Placental pericyte (primary cell): ENCODE data around the gene RABEPK. TPM values are rescaled to one million over a fixed set of nuclear protein-coding genes. Genes with fewer than 3 reads are reported as not detected.

Source experiments
- small RNA-seq: library from RNA; depleted of rRNA; stranded (forward); fragments of <200 nt; gene quantifications from one replicate; pipeline ENCODE3, GENCODE V24; 2012; ENCODE audit warnings: low replicate concordance
- total RNA-seq: library from RNA; depleted of rRNA; stranded (reverse); fragments of >200 nt; gene quantifications from 2 replicates; pipeline ENCODE4 v1.2.3, GENCODE V29; 2012

Gene RABEPK
- 26.0 and 38.4 TPM in 2 replicates for total RNA-seq

GRCh38 chr9:125200216-125201047 lies at the start of gene RABEPK:
TSS of gene RABEPK (plus strand) at chr9:125200542. CDS start at chr9:125203014, 2,472 bp downstream.

GRCh38 chr9:125189361-125190289 lies 10.7 kb upstream of the RABEPK start, which contains the start of gene PPP6C:
TSS of gene PPP6C (minus strand) at chr9:125189803. CDS start at chr9:125189718, 85 bp downstream.

GRCh38 chr9:125241000-125241862 lies 40.9 kb downstream of the RABEPK start, which contains the start of gene HSPA5:
TSS of gene HSPA5 (minus strand) at chr9:125241343. CDS start at chr9:125241126, 217 bp downstream.

GRCh38 chr9:125261501-125262293 lies 61.4 kb downstream of the RABEPK start, which contains the start of gene GAPVD1:
TSS of gene GAPVD1 (plus strand) at chr9:125261826. CDS start at chr9:125298922, 37,096 bp downstream.

Small RNAs within 50 kb of the gene (small RNA-seq; reads per million reads assigned to genes)
- gene AL354710.1: not detected

Other genes with a start within 250 kb of the RABEPK start
- 4.6 and 6.2 TPM in 2 replicates for gene SCAI, start 57.0 kb upstream of the RABEPK start, total RNA-seq
- 23.6 and 29.6 TPM in 2 replicates for gene PPP6C, start 10.7 kb upstream of the RABEPK start, total RNA-seq
- gene HSPA5, start 40.8 kb downstream of the RABEPK start, total RNA-seq: 185 and 1,984 TPM in 2 replicates
- 77.5 and 82.5 TPM in 2 replicates for gene GAPVD1, start 61.3 kb downstream of the RABEPK start, total RNA-seq